Neural cell (in vitro differentiated cells): ENCODE data around the gene BMP2K. TPM values are rescaled to one million over a fixed set of nuclear protein-coding genes. Genes with fewer than 3 reads are reported as not detected.

Experiments used
- H2AFZ ChIP-seq: fragments of 200-600, 300-800 bp; sonication (generic), shearing (Covaris generic); 2 replicates; pipeline ENCODE4 v1.6.0; 2014; ENCODE audit warnings: low read depth, mild to moderate bottlenecking, antibody characterized with exemption, low read length, moderate library complexity
- H3F3A ChIP-seq: fragments of 200-600 bp; shearing (Covaris generic); 2 replicates; pipeline ENCODE4 v1.6.1; 2016; ENCODE audit warnings: mild to moderate bottlenecking, moderate library complexity, mixed read lengths, antibody characterized with exemption, low read length; ENCODE audit not compliant: insufficient read depth, poor library complexity, severe bottlenecking
- H3K27ac ChIP-seq: fragments of 200-600, 300-800 bp; sonication (generic), shearing (Covaris generic); 2 replicates; pipeline ENCODE4 v1.5.1; 2014; ENCODE audit warnings: mild to moderate bottlenecking, low read length, moderate library complexity
- H3K27me3 ChIP-seq: fragments of 300-800, 200-600 bp; sonication (generic), shearing (Covaris generic); 2 replicates; pipeline ENCODE4 v1.6.0; 2014; ENCODE audit warnings: mild to moderate bottlenecking, low read depth, low read length, moderate library complexity; ENCODE audit not compliant: insufficient read depth
- H3K36me3 ChIP-seq: fragments of 300-800, 200-600 bp; sonication (generic), shearing (Covaris generic); 2 replicates; pipeline ENCODE4 v1.5.1; 2014; ENCODE audit warnings: mild to moderate bottlenecking, antibody characterized with exemption, low read length, moderate library complexity; ENCODE audit not compliant: insufficient read depth
- H3K4me2 ChIP-seq: fragments of 300-800, 200-600 bp; sonication (generic), shearing (Covaris generic); 2 replicates; pipeline ENCODE4 v1.6.0; 2014; ENCODE audit warnings: mild to moderate bottlenecking, low read length
- H3K4me3 ChIP-seq: fragments of 300-800, 200-600 bp; sonication (generic), shearing (Covaris generic); 2 replicates; pipeline ENCODE4 v1.5.1; 2014; ENCODE audit warnings: mild to moderate bottlenecking, low read length, moderate library complexity
- H3K79me2 ChIP-seq: fragments of 200-600 bp; shearing (Covaris generic); replicated peaks from 2 replicates; pipeline ENCODE4 v1.6.0; 2014; ENCODE audit warnings: mild to moderate bottlenecking, low read length, moderate library complexity; ENCODE audit not compliant: insufficient read depth
- H3K9ac ChIP-seq: fragments of 300-800, 200-600 bp; sonication (generic), shearing (Covaris generic); 2 replicates; pipeline ENCODE4 v1.6.1; 2016; ENCODE audit warnings: mild to moderate bottlenecking, low read length, mixed read lengths
- H3K9me2 ChIP-seq: fragments of 200-600 bp; shearing (Covaris generic); 2 replicates; pipeline ENCODE4 v1.6.1; 2016; ENCODE audit warnings: mild to moderate bottlenecking, low read length, mixed read lengths; ENCODE audit not compliant: insufficient read depth
- H3K9me3 ChIP-seq: fragments of 200-600, 300-800 bp; sonication (generic), shearing (Covaris generic); 2 replicates; pipeline ENCODE4 v1.6.1; 2016; ENCODE audit warnings: mild to moderate bottlenecking, mixed run types, low read length, moderate library complexity, mixed read lengths
- H4K20me1 ChIP-seq: fragments of 200-600 bp; shearing (Covaris generic); 2 replicates; pipeline ENCODE4 v1.6.1; 2016; ENCODE audit warnings: mild to moderate bottlenecking, mixed run types; ENCODE audit not compliant: insufficient read depth
- CTCF ChIP-seq: fragments of 450-650 bp; IDR thresholded peaks from 2 replicates; pipeline ENCODE4 v1.5.1; 2014; ENCODE audit warnings: antibody characterized with exemption, mild to moderate bottlenecking, moderate library complexity; ENCODE audit not compliant: poor library complexity, severe bottlenecking
- EP300 ChIP-seq: fragments of 450-650 bp; conservative IDR thresholded peaks from 2 replicates; pipeline ENCODE4 v1.6.1; 2014; ENCODE audit warnings: antibody characterized with exemption, mild to moderate bottlenecking, moderate library complexity; ENCODE audit not compliant: poor library complexity, severe bottlenecking
- EZH2 ChIP-seq: fragments of 200-600, 300-800 bp; shearing (Covaris generic), sonication (generic); IDR thresholded peaks from 2 replicates; pipeline ENCODE4 v1.6.1; 2014; ENCODE audit warnings: antibody characterized with exemption, low read length, borderline replicate concordance, mild to moderate bottlenecking; ENCODE audit not compliant: insufficient read depth, poor library complexity, severe bottlenecking
- MXI1 ChIP-seq: fragments of 450-650 bp; conservative IDR thresholded peaks from 2 replicates; pipeline ENCODE4 v1.6.1; 2014; ENCODE audit warnings: antibody characterized with exemption, mild to moderate bottlenecking; ENCODE audit not compliant: poor library complexity, severe bottlenecking
- POLR2AphosphoS5 ChIP-seq: IDR thresholded peaks from 2 replicates; pipeline ENCODE4 v1.6.1; 2012
- RAD21 ChIP-seq: fragments of 450-650 bp; conservative IDR thresholded peaks from 2 replicates; pipeline ENCODE4 v1.6.1; 2014; ENCODE audit warnings: antibody characterized with exemption, mild to moderate bottlenecking, moderate library complexity
- REST ChIP-seq: IDR thresholded peaks from 2 replicates; pipeline ENCODE4 v1.6.1; 2012; ENCODE audit warnings: borderline replicate concordance
- SMC3 ChIP-seq: fragments of 450-650 bp; conservative IDR thresholded peaks from 2 replicates; pipeline ENCODE4 v1.6.1; 2014; ENCODE audit warnings: antibody characterized with exemption, mild to moderate bottlenecking, moderate library complexity; ENCODE audit not compliant: poor library complexity
- TAF1 ChIP-seq: IDR thresholded peaks from 2 replicates; pipeline ENCODE4 v1.6.1; 2012; ENCODE audit warnings: low read depth
- polyA plus RNA-seq: library from polyadenylated mRNA; depleted of rRNA; stranded (reverse); fragments of >200 nt; gene quantifications from 2 replicates; pipeline ENCODE4 v1.2.3, GENCODE V29; 2014

BMP2K gene
- polyA plus RNA-seq, 1 donor from 2014 or later, result 14.7 TPM

GRCh38 chr4:78953231-78953630, 177.1 kb downstream of the BMP2K start:
- H3K4me2 ChIP-seq, result no peak overlapping the region
- H4K20me1 ChIP-seq, result no peaks in the 10 kb centered on the region
- no peak overlapping the region for H2AFZ ChIP-seq
- H3K27me3 ChIP-seq, result no peaks in the 10 kb centered on the region
- H3K4me3 ChIP-seq, result no peak overlapping the region
- H3K27ac ChIP-seq, result no peak overlapping the region
- no peak overlapping the region for H3K9ac ChIP-seq
- H3K79me2 ChIP-seq, result no peaks in the 10 kb centered on the region
- no peaks in the 10 kb centered on the region for H3K36me3 ChIP-seq
- H3K9me3 ChIP-seq, result no peaks in the 10 kb centered on the region
- no peak for TF ChIP-seq REST
- TF ChIP-seq SMC3, result no peak
- TF ChIP-seq TAF1, result no peak
- TF ChIP-seq MXI1, result no peak
- TF ChIP-seq CTCF, result no peak
- no peak for TF ChIP-seq EZH2
- TF ChIP-seq EP300, result no peak
- TF ChIP-seq RAD21, result no peak
- no peak for TF ChIP-seq POLR2AphosphoS5
- no peaks in the 10 kb centered on the region for H3F3A ChIP-seq
- no peaks in the 10 kb centered on the region for H3K9me2 ChIP-seq

GRCh38 chr4:78953769-78954666, 177.9 kb downstream of the BMP2K start:
- TF ChIP-seq REST (no peak), POLR2AphosphoS5 (no peak), MXI1 (no peak), CTCF (peak; percentile 80), SMC3 (peak; percentile 85), EZH2 (no peak), RAD21 (peak; percentile 83)
- H3K79me2 ChIP-seq, result no peaks in the 10 kb centered on the region
- H3F3A ChIP-seq, result no peaks in the 10 kb centered on the region
- no peak overlapping the region for H3K9ac ChIP-seq
- H2AFZ ChIP-seq, result no peak overlapping the region
- H3K4me2 ChIP-seq, result no peak overlapping the region
- H3K27me3 ChIP-seq, result no peaks in the 10 kb centered on the region
- no peaks in the 10 kb centered on the region for H3K9me3 ChIP-seq
- no peaks in the 10 kb centered on the region for H3K36me3 ChIP-seq
- no peaks in the 10 kb centered on the region for H3K9me2 ChIP-seq
- no peak overlapping the region for H3K27ac ChIP-seq
- no peak overlapping the region for H3K4me3 ChIP-seq
- H4K20me1 ChIP-seq, result no peaks in the 10 kb centered on the region
